Gastroesophageal sphincter (tissue), 3 donors: ENCODE data around the gene SERPINA1.

Source experiments
- CTCF ChIP-seq, 4 experiments: fragments of 200-600 bp in 2 of 4; fragments of 450-650 bp in 2 of 4; sonication (generic) in 1 of 4; IDR thresholded peaks; one replicate each; pipeline ENCODE4 v1.5.1; 2017 to 2019; ENCODE audit warnings: antibody characterized with exemption in 4 of 4, mild to moderate bottlenecking in 2 of 4, moderate library complexity in 2 of 4
- EP300 ChIP-seq: sonication (generic); formaldehyde crosslinking; IDR thresholded peaks from one replicate; pipeline ENCODE4 v1.6.1; 2017; ENCODE audit warnings: antibody characterized with exemption, mild to moderate bottlenecking
- POLR2A ChIP-seq, 2 donors: fragments of 450-650 bp; IDR thresholded peaks; one replicate each; pipeline ENCODE4 v1.6.1; 2017; ENCODE audit warnings: antibody characterized with exemption in 2 of 2, mild to moderate bottlenecking in 2 of 2, moderate library complexity in 1 of 2

GRCh38 chr14:94348836-94349235 is 39.6 kb downstream of the SERPINA1 start:
- TF ChIP-seq POLR2A (IDR thresholded peaks at IDR 0.05) (no peak), CTCF (IDR thresholded peaks at IDR 0.05) (no peak), EP300 (no peak)
